Pancreas (tissue), 10 donors: Measurements from ENCODE around the gene SMAD6. TPM values are rescaled to one million over a fixed set of nuclear protein-coding genes. Genes with fewer than 3 reads are reported as not detected.
A peak's percentile ranks its signal among the peaks of the same experiment; 100 is the strongest.

Experiments used
- ATAC-seq, 4 donors: fragments of 200-7000 bp; cut with Tn5 transposase; one replicate each; pipeline versions ENCODE4 v1.8.0 to v1.9.1; 2020; ENCODE audit warnings: mild to moderate bottlenecking in 4 of 4, moderate library complexity in 4 of 4
- DNase-seq, 6 donors: peaks; one replicate each; pipeline ENCODE4 v3.0.0-alpha.2; 2020
- FAIRE-seq: peaks from 2 replicates; lab custom pipeline; 2012; peaks lifted over from hg19 to GRCh38; lab: Jason Lieb, UNC
- H3K27ac ChIP-seq, 4 donors: fragments of 200-600 bp; sonication (generic); 1 replicate in 3 of 4; 2 replicates in 1 of 4; pipeline versions ENCODE4 v1.5.0 to v1.8.0; 2020
- H3K27me3 ChIP-seq, 4 donors: fragments of 200-600 bp; one replicate each; pipeline ENCODE4 v1.8.0; 2021
- H3K36me3 ChIP-seq, 3 donors: fragments of 200-600 bp; sonication (generic) in 1 of 3; one replicate each; pipeline versions ENCODE4 v1.5.0 to v1.8.0; 2020 to 2021
- H3K4me1 ChIP-seq, 3 donors: fragments of 200-600 bp; one replicate each; pipeline ENCODE4 v1.8.0; 2021
- H3K4me3 ChIP-seq, 4 donors: fragments of 200-600 bp; sonication (generic) in 2 of 4; one replicate each; pipeline versions ENCODE4 v1.5.0 to v1.8.0; 2020 to 2021
- H3K9me3 ChIP-seq, 4 donors: fragments of 200-600 bp; one replicate each; pipeline ENCODE4 v1.8.0; 2021
- CTCF ChIP-seq, 4 donors: fragments of 200-600 bp; sonication (generic) in 3 of 4; IDR thresholded peaks; one replicate each; pipeline versions ENCODE4 v1.5.0 to v1.8.0; 2021; ENCODE audit warnings: antibody characterized with exemption in 4 of 4
- WGBS, 2 donors: extraction: QIAGEN DNeasy Blood & Tissue Kit; methylation state at CpG; one replicate each; pipeline ENCODE4 v1.1.7; 2013; 5-methylcytosine and 5-hydroxymethylcytosine counted together
- intact Hi-C, 3 donors: fragments of 100-400 bp; cut with DNase I; formaldehyde crosslinking; loops; one replicate each; pipeline versions ENCODE4 v1.11.1 to v1.14.2; 2022
- polyA plus RNA-seq, 2 donors: library from polyadenylated mRNA; stranded (reverse); fragments of 200-250 nt; gene quantifications; one replicate each; pipeline ENCODE4 v1.2.3, GENCODE V29; 2013
- total RNA-seq, 6 donors: library from RNA; stranded (reverse); fragmentation: NEBNext Ultra II Directional in 4 of 6; extraction: Animal tissue kit (Norgen Biotek cat#: 25700) in 4 of 6; gene quantifications; one replicate each; pipeline versions ENCODE4 v1.2.1 to v1.2.4, GENCODE V29; 2021 to 2023
- donor health status: healthy with polysubstance abuse.
- donor health status: DM: no; HTN: no; CAD: no; lungs with moderate emphysema.
- donor health status: DM: no; HTN: no; CAD: no.
- donor health status: control.
- donor health status: control.
- donor health status: Bipolar disorder and iron deficiency.
- donor health status: DM: yes; HTN: yes; CAD: no.
- donor health status: DM: no; HTN: no; CAD: no.
- donor health status: DM: no; HTN: no; CAD: no.
- donor health status: DM: yes; HTN: yes; CAD: no.

SMAD6 gene
- total and polyA plus RNA-seq, 8 donors, result 2.6 to 13.1 (median 3.2) TPM

GRCh38 chr15:66704019-66704802, 2.2 kb downstream of the SMAD6 start:
- no peaks in the 10 kb centered on the region for H3K9me3 ChIP-seq
- peak in 1 of 6 donors; percentile 42 for DNase-seq
- no peak overlapping the region for H3K27ac ChIP-seq
- no peaks in the 10 kb centered on the region for H3K27me3 ChIP-seq
- H3K36me3 ChIP-seq, result no peaks in the 10 kb centered on the region
- FAIRE-seq, result no peak
- H3K4me1 ChIP-seq, result peaks cover 0 to 31% (median 0%) of the 10 kb centered on the region in 3 donors
- WGBS, 2 donors, result 9 to 11% methylated on average over 22 to 30 of the region's 30 CpGs
- TF ChIP-seq CTCF (IDR thresholded peaks at IDR 0.05), result no peak
- peak overlapping the region; percentile 67 to 73 (median 68) for H3K4me3 ChIP-seq
- intact Hi-C loops, result loop anchor here in 1 of 3 donors (5.0 kb wide), 1 partner anchor 63 kb away; no protein-coding TSS in a partner anchor
- ATAC-seq, result no peak

GRCh38 chr15:66704803-66705153, 2.7 kb downstream of the SMAD6 start:
- intact Hi-C loops, result loop anchor here in 2 of 3 donors (5.0 kb wide), 1 partner anchor 63 kb away; no protein-coding TSS in a partner anchor
- Histone ChIP-seq H3K36me3 (no peaks in the 10 kb centered on the region), H3K27ac (no peak overlapping the region), H3K27me3 (no peaks in the 10 kb centered on the region), H3K9me3 (no peaks in the 10 kb centered on the region), H3K4me3 (peak overlapping the region in 3 of 4 donors; percentile 67 to 73 (median 70)), H3K4me1 (peaks cover 0 to 31% (median 0%) of the 10 kb centered on the region in 3 donors)
- ATAC-seq, result no peak
- 47 to 69% methylated on average over 1 of the region's 1 CpG for WGBS, 2 donors
- no peak for TF ChIP-seq CTCF (IDR thresholded peaks at IDR 0.05)
- peak in 1 of 6 donors; percentile 25 for DNase-seq
- no peak for FAIRE-seq

- no peak for DNase-seq
- Histone ChIP-seq H3K9me3 (no peaks in the 10 kb centered on the region), H3K4me3 (peak overlapping the region in 1 of 4 donors; percentile 12), H3K36me3 (no peaks in the 10 kb centered on the region), H3K27me3 (no peaks in the 10 kb centered on the region), H3K27ac (no peak overlapping the region), H3K4me1 (peaks cover 0 to 31% (median 0%) of the 10 kb centered on the region in 3 donors)
- WGBS, 2 donors, result 72 to 82% methylated on average over 6 of the region's 6 CpGs
- intact Hi-C loops, result loop anchor here in 1 of 3 donors (5.0 kb wide), 1 partner anchor 62 kb away; no protein-coding TSS in a partner anchor
- TF ChIP-seq CTCF (IDR thresholded peaks at IDR 0.05), result no peak
- FAIRE-seq, result no peak
- no peak for ATAC-seq
These were observed 3.5 kb downstream of the SMAD6 start for GRCh38 chr15:66705277-66706146.

GRCh38 chr15:66706225-66706732, 4.2 kb downstream of the SMAD6 start:
- intact Hi-C loops, result loop anchor here in 1 of 3 donors (5.0 kb wide), 1 partner anchor 61 kb away; no protein-coding TSS in a partner anchor
- no peaks in the 10 kb centered on the region for H3K27me3 ChIP-seq
- H3K36me3 ChIP-seq, result no peaks in the 10 kb centered on the region
- no peak overlapping the region for H3K27ac ChIP-seq
- DNase-seq (peak in 3 of 6 donors; percentile 23 to 63 (median 43)), ATAC-seq (no peak), FAIRE-seq (no peak)
- H3K9me3 ChIP-seq, result no peaks in the 10 kb centered on the region
- H3K4me3 ChIP-seq, result peak overlapping the region in 1 of 4 donors; percentile 12
- no peak for TF ChIP-seq CTCF (IDR thresholded peaks at IDR 0.05)
- peaks cover 0 to 31% (median 0%) of the 10 kb centered on the region in 3 donors for H3K4me1 ChIP-seq
- 61 to 74% methylated on average over 22 of the region's 22 CpGs for WGBS, 2 donors
